ENCODE measurements around the gene TCF4.

- no peak for TF ChIP-seq HOXA7 (CRISPR knock-in tag; IDR thresholded peaks at IDR 0.05; ENCODE audit: borderline replicate concordance)
- TF ChIP-seq ZNF266 (tag by site-specific recombination; IDR thresholded peaks at IDR 0.05; ENCODE audit: low read depth) = no peak
- no peak for TF ChIP-seq CTCF (tag by site-specific recombination; IDR thresholded peaks at IDR 0.05)
- no peak for TF ChIP-seq ZNF362 (tag by site-specific recombination; IDR thresholded peaks at IDR 0.05)
- no peak for TF ChIP-seq ZNF280D (tag by site-specific recombination; IDR thresholded peaks at IDR 0.05)
- TF ChIP-seq ZBTB49 (tag by site-specific recombination; IDR thresholded peaks at IDR 0.05; ENCODE audit: low read depth) = no peak
- no peak for TF ChIP-seq ZNF248 (tag by site-specific recombination; IDR thresholded peaks at IDR 0.05)
Measured at GRCh38 chr18:55552526-55553189, 35.3 kb downstream of the TCF4 start.
